Putamen (tissue), 1 donor: ENCODE measurements around the gene SLC25A1.
"Not testable (repeated sequence)": the region's sequence is repeated elsewhere in the genome, so short reads cannot be mapped to it uniquely, and the experiment has no call there.

Source experiments
- DNase-seq: peaks from one replicate; pipeline ENCODE4 v3.0.0-alpha.2; 2016; ENCODE audit warnings: low spot score

Gene SLC25A1

DNA sequence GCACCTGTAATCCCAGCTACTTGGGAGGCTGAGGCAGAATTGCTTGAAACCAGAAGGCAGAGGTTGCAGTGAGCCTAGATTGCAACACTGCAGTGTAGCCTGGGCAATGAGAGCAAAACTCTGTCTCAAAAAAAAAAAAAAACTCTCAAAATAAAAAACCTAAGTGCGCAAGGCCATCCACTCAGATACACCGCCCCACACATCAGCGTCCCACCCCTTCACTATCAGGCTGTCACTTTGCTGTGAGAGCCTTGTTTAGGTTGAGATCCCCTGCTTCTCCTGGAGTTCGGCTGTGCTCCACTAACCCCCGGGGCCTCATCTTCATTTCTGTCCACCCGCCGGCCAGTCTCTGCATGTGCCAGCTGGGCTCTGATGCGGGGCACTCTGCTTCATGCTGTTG, 12.1 kb downstream of the SLC25A1 start:
- DNase-seq, result no peak

DNA sequence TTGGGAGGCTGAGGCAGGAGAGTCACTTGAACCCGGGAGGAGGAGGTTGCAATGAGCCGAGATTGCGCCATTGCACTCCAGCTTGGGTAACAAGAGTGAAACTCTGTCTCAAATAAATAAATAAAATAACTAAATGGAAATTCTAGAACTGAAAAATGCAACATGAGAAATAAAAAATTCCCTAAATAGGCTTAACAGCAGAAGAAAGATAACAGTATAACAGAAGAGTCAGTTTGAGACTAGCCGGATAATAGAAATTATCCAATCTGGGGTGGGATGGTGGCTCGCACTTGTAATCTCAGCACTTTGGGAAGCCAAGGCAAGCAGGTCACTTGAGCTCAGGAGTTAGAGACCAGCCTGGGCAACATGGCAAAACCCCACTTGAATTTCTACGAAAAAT, 14.1 kb downstream of the SLC25A1 start:
- DNase-seq, result no peak

DNA sequence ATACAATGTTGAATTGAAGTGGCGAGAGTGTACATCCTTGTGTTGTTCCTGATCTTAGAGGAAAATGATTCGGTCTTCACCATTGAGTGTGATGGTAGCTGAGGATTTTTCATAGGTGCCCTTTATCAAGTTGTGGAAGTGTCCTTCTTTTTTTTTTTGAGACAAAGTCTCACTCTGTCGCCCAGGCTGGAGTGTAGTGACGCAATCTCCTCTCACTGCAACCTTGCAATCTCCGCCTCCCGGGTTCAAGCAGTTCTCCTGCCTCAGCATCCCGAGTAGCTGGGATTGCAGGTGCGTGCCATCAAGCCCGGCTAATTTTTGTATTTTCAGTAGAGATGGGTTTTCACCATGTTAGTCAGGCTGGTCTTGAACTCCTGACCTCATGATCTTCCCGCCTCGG, 19.9 kb downstream of the SLC25A1 start:
- not testable (repeated sequence) for DNase-seq

DNA sequence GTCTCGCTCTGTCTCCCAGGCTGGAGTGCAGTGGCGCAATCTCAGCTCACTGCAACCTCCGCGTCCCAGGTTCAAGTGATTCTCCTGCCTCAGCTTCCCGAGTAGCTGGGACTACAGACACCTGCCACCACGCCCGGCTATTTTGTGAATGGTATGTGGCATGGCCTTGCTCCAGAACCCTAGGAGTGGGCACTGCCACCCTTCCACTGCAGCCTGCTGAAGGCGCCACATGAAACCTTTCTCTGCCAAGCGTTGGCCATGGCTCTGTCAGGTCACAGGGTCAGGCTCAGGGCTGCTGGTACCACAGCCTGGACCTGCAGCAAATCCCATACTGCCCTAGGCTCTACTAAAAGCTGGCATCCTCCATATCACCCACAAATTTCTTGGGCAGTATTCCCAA, 22.4 kb downstream of the SLC25A1 start:
- DNase-seq, result not testable (repeated sequence)

DNA sequence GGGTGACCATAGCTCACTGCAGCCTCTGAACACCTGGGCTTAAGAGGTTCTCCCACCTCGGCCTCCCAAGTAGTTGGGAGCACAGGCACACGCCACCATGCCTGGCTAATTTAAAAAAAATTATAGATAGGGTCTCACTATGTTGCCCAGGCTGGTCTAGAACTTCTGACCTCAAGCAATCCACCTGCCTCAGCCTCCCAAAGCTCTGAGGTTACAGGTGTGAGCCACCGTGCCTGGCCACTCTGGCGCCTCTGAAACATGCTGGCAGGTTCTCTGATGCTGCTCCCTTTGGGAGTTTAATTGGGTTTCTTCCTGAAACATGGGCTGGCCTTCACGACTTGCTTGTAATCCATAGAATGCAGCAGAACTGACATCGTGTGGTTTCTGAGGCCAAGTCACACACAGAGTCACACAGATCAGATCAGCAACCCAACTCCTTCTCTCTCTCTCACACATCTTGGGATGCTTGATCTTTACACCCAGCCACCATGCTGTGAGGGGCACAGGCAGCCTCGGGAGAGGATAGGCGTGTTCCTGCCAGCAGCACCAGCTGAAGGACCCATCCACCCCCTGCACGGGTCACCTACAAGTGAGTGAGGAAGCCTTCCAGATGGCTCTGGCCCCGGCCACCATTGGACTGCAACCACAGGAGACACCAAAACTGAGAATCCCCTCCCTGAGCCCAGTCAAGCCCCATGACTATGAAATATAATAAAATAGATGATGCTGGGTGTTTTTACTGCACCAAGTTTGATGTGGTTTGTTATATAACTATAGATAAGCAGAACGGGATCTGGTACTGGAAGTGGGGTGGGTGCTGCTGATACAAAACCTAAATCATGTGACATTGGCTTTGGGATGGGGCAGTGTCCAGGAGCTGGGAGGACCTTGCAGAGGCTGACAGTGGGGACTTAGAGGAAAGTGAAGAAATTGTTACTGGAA, 25.3 kb downstream of the SLC25A1 start:
- no peak for DNase-seq

DNA sequence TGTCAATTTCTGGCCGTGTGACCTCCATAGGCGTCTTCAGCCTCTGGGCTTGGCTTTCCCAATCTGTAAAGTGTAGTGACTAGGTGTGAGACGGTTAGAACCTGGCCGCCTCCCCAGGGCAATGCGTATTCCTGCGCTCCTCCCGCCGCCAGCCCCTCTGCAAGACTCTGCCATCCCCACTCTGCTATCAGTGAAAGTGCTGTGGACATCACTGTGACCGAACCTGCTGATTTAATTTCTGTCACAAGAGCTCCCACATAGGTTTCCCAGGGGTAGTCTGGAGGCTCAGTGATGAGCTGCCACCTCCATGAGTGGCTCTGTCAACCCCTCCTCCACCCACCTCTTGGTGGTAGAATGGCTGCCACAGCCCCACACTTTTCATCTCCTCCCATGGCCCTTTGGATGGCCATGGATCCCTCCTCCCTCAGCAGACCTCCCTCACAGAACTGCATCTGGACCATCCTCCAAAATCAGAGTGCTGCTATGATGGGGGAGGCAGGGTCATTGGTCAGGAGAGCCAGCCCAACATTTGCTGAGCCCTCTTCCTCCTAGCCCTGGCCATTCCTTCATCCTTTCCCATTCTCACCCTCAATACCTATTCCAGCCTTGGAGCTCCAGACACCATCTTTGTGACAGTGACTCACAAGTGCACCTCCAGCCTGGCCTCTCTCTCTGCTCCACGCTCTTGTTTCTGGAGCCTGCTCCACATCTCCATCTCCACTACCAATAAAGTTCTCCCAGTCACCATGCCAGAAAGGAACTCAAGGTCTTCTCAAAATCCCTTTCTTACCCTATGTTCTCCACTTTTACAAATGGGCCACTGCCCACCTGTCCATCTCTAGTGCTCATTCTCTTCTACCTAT, 27.0 kb downstream of the SLC25A1 start:
- no peak for DNase-seq

DNA sequence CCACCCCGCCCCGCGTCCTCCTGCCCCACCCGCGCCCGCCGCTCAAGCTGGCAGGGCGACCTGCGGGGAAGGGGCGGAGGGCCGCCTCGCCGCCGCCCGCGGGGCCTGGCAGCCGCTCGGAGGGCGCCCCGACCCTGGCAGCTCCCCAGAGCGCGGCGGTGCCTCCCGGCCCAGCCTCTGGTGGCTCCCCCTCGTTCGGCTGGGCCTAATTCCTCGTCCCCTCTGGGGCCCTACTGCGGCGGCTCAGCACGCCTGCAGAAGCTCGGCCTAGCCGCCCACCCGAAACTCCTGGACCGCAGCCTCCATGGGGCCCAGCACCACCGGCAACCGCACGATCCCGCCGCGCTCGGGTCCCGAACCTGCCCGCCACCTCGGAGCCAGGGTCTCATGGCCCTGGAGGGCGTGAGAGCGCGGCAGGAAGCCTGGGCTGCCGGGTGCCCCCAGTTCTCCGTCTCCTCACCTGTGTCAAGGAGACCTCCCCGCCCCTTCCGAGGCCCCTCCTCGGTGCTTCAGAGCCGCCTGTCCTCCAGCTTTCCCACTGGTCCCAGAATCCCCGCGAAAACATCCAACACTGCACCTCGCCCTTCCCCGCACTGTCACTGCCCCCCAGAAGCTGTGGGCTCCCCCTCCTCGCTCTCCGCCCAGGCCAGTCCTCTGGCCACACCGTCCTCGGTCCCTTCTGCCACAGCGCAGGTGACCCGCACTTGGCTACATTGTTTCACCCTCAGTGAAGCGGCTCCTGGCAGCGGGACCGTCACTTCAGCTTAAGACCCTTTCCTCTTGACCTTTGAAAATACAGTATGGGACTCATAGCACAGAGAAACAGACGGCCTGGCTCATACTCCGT, 27.8 kb downstream of the SLC25A1 start:
- no peak for DNase-seq

DNA sequence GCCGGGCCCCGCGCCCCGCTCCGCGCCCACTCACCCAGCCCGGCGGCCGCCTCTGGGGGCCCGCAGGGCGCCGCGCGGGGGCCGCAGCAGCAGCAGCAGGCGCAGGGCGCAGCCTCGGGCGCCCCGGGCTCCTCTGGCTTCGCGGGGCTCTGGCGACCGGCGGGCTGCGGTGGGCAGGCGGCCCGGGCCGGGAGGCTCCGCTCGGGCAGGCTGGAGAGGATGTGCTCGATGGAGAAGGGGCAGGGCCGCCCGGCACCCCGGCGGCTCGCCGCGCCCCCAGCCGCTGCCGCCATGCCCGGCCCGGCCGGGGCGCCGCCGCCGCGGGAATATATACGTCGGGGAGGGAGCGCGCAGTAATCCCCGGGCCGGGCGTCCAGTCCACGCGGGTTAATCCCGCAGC, 28.5 kb downstream of the SLC25A1 start, which contains the start of gene GSC2:
GSC2 (minus strand) TSS at position 302 of the 400 bp plus-strand sequence; CDS start at position 293, 9 bp downstream.
- DNase-seq, result no peak

DNA sequence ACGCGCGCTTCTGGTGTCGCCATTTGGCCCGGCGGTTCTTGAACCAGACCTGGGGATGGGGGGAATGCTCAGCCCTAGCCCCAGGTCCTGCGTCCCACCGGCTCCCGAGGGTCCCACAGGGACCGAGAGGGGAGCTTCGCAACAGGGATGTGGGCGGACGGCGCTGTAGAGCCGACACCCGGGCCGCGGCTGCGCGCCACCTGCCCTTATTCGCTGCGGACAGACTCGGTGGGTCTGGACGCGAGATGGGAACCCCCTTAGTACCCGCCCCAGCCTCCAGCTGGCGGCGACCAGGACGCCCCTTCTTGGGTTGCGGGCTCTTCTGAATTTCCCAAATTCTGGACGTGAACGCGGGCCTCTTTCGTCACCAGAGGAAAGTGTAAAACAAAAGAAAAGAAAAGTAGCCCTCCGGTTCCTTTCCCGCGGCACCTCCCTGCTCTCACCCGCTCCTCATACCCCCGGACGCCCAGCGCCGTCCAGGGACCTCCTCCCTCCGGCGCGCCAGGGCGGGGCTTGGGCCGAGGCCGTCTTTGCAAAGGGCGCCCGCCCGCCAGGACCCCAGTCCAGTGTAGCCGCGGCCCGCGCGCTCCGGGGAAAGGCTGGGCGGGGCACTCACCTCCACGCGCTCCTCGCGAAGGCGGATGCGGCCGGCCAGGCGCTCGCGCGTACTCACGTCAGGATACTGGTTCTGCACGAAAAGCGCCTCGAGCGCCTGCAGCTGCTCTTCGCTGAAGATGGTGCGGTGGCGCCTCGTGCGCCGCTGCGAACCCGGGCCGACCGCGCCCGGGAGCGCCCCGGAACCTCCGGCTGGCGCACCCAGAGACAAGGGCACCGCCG, 29.3 kb downstream of the SLC25A1 start:
- no peak for DNase-seq

DNA sequence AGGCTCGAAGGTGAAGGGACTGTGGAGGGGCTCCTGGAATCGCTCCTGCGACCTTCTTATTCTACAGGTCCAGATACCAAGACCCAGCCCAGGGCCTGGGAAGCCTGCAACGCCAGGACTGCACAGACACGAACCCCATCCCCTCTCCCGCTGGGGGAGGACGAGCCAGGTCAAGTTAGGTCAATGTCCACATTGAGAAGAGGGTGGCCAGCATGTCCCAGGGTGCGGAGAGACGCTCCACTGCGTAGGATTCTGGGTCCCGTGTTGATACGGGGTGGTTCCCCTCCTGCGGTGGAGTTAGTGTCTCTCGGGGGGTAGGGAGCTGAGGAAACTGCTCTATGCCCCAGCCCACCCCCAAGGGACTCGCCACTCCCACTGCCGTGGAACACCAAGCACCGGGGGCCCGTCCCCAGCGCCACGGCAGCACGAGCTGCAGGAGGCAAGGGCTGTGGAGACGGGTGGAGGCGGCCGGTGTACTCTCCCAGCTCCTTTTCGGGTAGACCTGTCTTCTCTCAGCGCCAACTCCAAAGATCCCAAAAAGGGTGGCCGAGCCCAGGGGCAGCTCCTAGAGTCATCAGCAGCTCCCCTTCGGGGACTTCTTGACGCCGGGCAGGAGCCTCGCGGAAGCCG, 30.0 kb downstream of the SLC25A1 start:
- DNase-seq, result no peak

DNA sequence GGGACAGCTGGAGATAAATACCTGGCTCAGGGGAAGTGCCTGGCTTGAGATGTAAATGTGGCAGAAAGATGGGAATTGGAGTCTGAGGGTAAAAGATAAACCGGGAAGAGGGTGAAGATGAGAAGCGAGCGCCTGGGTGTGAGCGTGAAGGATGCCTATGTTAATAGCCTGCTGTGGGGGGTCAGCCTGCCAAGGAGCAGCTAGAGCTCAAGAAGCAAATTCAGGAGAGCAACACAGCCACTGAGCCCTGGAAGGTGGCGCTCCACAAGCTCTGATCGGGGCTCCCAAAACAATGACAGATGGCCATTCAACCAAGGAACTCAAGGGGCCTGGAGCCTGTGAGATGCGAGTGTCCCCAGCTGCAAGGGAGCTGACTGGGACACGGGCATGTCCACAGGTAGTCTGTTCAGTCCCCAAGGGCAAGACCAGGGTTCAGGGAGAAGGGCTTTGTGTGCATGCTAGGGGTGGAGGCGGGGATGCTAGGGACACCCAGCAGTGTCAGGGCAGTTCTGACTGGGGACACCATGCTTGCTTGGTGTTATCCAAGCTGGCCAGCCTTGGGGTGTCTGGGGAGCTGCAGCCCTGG, 31.2 kb downstream of the SLC25A1 start:
- DNase-seq, result no peak

DNA sequence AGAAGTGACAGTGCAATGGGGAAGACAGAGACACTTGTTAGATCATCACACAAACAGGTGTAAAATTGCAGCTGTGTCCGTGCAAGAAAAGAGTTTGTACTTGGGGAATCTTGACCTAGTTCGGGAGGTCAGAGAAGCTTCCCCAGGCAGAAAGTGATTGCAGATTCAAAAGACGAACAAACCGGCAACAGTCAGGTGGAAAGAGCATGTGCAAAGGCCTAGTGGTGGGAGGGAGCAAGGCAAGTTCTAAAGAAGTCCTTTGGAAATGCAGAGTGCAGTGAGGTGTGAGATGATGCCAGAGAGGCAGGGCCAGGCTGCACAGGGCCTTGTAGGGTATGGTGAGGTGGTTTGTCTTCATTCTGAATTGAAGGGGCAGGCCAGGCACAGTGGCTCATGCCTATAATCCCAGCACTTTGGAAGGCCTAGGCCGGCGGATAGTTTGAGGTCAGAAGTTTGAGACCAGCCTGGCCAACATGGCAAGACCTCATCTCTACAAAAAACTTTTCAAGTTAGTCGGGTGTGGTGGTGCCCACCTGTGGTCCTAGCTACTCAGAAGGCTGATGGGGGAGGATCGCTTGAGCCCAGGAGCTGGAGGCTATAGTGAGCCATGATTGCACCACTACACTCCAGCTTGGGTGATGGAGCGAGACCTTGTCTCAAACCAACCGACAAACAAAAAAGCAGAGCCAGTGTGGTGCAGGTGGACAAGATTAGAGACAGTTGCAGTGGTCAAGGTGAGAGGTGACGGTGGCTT, 32.1 kb downstream of the SLC25A1 start:
- no peak for DNase-seq

DNA sequence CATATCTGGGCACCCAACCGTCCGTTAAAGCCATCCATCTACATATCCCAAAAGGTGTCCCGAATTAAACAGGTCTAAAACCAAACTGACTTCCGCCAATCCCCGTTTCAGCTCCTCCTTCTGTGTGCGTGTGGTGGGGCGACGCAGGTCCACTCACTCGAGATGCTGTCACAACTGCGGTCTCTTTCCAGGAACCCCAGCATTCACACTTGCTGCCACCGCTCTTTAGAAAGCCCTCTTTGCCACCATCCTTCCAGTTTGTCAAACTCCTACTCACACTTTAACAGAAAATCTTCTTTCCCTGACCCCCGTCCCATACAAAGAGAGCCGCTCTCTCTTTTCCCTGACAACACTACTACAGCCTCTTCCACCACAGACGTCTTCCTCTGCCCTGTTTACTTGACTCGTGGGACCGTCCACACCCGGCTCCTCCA, 34.6 kb downstream of the SLC25A1 start:
- DNase-seq, result no peak

DNA sequence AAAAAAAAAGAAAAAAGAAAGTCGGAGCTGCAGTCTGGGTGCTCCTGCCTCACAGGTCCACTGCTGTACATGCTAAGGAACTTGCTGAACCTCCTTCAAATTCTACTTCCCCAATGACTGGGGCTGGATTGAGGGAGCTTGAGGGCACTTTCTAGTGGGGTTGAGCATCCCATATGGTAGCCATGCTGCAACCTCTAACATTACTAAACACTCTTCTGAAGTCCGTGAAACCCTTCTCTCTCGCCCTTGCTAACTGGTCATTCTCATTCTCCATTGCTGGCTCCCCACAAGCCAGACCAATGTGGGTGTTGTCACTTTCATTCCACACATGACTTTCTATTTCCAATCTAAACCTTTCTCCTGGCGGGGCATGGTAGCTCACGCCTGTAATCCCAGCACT, 35.3 kb downstream of the SLC25A1 start:
- DNase-seq, result no peak

DNA sequence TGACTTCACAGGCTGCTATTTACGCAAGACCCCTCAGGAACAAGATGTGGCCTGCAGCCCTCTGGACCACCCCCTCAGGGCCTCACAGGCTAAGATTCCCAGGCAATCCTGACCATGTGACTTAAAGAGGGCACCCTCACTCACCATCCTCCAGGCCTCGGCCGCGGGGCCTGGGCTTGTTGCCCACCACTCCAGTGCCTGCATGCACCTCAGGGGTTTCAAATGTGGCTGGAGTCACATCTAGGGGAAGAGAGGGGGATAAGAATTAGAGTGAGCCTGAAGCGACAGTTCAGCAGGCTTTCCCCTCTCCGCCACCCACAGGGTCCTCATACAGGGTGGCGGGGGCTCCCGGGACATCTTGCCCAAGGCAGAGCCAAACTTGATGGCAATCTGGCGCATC, 36.1 kb downstream of the SLC25A1 start:
- DNase-seq, result no peak

DNA sequence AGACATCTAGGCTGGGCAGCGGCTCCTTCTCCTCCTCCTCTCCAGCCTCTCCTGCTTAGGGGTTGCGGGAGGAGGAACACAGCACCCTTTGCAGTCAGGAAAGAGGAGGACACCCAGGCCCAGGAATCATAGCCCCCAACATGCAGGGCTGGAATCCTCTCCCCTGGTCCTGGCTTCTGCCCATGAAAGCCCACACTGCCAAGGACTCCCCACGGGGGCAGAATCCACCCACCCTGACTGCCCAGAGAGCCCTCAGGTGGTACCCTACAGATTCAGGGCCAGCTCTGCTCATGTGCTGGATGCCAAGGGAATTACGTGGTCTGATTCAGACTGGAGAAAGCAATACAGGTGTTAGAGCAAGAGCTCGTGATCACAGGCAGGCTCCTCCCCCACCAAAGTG, 38.6 kb downstream of the SLC25A1 start:
- no peak for DNase-seq

DNA sequence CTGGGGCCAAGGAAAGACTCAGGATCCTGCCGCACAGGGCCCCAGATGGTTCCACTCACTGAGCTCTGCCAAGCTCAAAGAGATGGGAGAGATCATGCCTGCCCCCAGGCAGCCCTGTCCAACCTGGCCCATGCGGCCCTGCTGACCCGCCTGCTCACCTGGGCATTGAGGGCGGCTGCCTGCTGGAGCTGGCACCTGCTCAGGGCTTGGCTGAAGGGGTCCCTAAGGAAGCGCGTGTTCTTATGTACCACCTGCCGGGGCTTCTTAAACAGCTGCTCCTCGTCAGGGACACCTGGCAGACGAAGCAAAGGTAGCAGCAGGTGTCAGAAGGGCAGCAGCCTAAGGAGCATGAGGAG, 39.6 kb downstream of the SLC25A1 start:
- no peak for DNase-seq

DNA sequence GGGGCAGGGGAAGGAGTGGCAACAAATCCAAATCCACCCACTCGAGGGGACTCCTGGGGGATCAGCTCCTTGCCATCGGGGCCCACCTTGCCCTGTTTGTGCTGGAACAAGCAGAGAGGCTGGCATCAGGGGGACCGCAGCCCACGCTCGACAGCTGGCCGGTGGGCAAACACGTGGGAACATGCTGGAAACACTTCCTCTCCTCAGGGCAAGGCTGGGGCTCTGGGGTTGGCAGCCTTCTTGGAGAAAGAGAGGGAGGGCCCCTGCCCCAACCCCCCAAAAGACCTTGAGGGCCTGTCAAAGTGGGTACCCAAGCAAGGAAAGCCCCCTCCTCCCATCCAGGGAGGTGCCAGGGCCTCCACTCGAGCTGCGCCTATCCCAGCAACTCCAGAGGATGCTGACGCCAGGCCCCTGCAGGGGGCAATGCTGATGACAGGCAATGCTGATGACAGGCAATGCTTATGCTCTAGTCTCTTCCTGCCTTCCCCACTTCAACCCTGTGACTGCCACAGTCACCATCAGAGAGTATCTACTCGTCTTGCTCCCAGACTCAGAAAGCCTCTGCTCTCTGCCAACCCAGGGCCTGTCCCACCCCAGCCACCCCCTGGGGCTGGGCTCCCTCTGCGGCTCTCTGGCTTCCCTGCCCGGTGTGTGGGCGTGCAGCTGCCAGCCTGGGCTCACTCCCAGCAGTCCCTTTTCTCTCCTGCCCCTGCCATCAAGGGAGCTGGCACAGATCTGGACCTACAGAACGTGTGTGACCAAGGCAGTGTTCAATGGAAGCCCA, 40.1 kb downstream of the SLC25A1 start:
- DNase-seq, result no peak
